ENCODE results near the gene RAPGEF1. TPM values are rescaled to one million over a fixed set of nuclear protein-coding genes. Genes with fewer than 3 reads are reported as not detected.
A peak's percentile ranks its signal among the peaks of the same experiment; 100 is the strongest.

Gene RAPGEF1
- total RNA-seq, 1 experiment from 2014 or later = 55.6 TPM

GRCh38 chr9:131575946-131576853, 163.7 kb downstream of the RAPGEF1 start:
- Histone ChIP-seq H3K14ac (ENCODE audit: insufficient read depth, low read length) (no peak overlapping the region), H4K8ac (replicated peaks; ENCODE audit: insufficient read length, low read depth, low read length) (no peak overlapping the region), H2AFZ (ENCODE audit: low read length) (no peak overlapping the region), H3K9me3 (ENCODE audit: control insufficient read depth, low read depth, low read length) (no peaks in the 10 kb centered on the region), H4K5ac (ENCODE audit: insufficient read length, low read depth, low read length) (no peak overlapping the region), H3K27me3 (ENCODE audit: insufficient read depth, low read length) (no peaks in the 10 kb centered on the region), H2BK12ac (ENCODE audit: insufficient read length, low read depth, low read length) (no peak overlapping the region), H3K4me2 (ENCODE audit: insufficient read depth, insufficient read length, low read length) (no peak overlapping the region), H4K20me1 (ENCODE audit: control insufficient read depth, insufficient read depth, insufficient read length) (no peaks in the 10 kb centered on the region), H3K4me1 (ENCODE audit: insufficient read depth, low read length) (no peaks in the 10 kb centered on the region), H3K23ac (ENCODE audit: insufficient read length, low read depth, low read length) (no peak overlapping the region), H3K4ac (ENCODE audit: low read depth, low read length) (no peak overlapping the region), H3K27ac (ENCODE audit: insufficient read length, low read depth, low read length) (no peak overlapping the region), H3K79me1 (ENCODE audit: insufficient read depth, low read depth, low read length, poor library complexity, severe bottlenecking) (no peaks in the 10 kb centered on the region), H2BK15ac (ENCODE audit: low read depth, low read length) (no peak overlapping the region), H3K56ac (ENCODE audit: insufficient read length, low read depth, low read length) (no peak overlapping the region), H2AK5ac (ENCODE audit: insufficient read length, low read length) (no peak overlapping the region), H3T11ph (ENCODE audit: low read length) (no peak overlapping the region), H2BK20ac (ENCODE audit: low read depth, low read length, poor library complexity, severe bottlenecking) (no peak overlapping the region), H2BK120ac (ENCODE audit: low read depth, low read length, poor library complexity, severe bottlenecking) (no peak overlapping the region), H2BK5ac (ENCODE audit: insufficient read length, low read length) (no peak overlapping the region), H3K79me2 (ENCODE audit: insufficient read depth, low read length) (no peaks in the 10 kb centered on the region), H3K18ac (ENCODE audit: insufficient read length, low read depth, low read length) (no peak overlapping the region), H3K9ac (ENCODE audit: extremely low read depth, insufficient read length, low read length) (no peak overlapping the region), H3K23me2 (ENCODE audit: insufficient read length, low read depth, low read length, poor library complexity, severe bottlenecking) (no peaks in the 10 kb centered on the region), H4K91ac (ENCODE audit: insufficient read length, low read depth, low read length) (no peak overlapping the region)
- no peaks in the 10 kb centered on the region for H3K27me3 Mint-ChIP-seq (ENCODE audit: low read depth)
- no CpG with 5 or more reads among the region's 23 CpGs for WGBS (ENCODE audit: extremely low coverage, insufficient read length, low lambda C conversion rate)
- H3K4me1 Mint-ChIP-seq = 0 out of 4 replicates have a peak, but pooled peaks cover 0 to 4% of the 10 kb centered on the region in 2 experiments
- peaks cover 4 to 28% (median 13%) of the 10 kb centered on the region in 3 experiments; a peak in 5 of 7 replicates for H3K36me3 Mint-ChIP-seq (ENCODE audit: insufficient read depth in 1 of 3, low read depth in 3 of 3)
- H3K9me3 Mint-ChIP-seq = no peaks in the 10 kb centered on the region
- TF ChIP-seq CTCF (conservative IDR thresholded peaks at IDR 0.05) = no peak
- H3K27ac Mint-ChIP-seq = peak overlapping the region in 1 of 3 experiments; percentile 39; a peak in 1 of 7 replicates
- no peak for DNase-seq
- H3K4me3 Mint-ChIP-seq = no peak overlapping the region

All from H9 (cell line).